ENCODE measurements around the gene PALD1. TPM values are rescaled to one million over a fixed set of nuclear protein-coding genes. Genes with fewer than 3 reads are reported as not detected.
A peak's percentile ranks its signal among the peaks of the same experiment; 100 is the strongest.

PALD1 gene
- total RNA-seq, 4 donors from 2014 or later = 1.4 to 5.2 (median 4.0) TPM

DNA sequence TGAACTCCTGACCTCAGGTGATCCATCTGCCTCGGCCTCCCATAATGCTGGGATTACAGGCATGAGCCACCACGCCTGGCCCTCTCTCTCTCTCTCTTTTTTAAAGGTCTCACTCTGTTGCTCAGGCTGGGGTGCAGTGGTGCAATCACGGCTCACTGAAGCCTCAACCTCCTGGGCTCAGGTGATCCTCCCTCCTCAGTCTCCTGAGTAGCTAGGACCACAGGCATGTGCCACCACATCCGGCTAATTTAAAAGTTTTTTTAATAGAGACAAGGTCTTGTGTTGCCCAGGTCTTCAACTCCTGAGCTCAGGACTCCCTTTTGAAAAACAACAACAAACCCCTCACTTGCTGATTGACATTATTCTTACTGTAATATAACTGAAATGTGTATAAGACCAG, 11.6 kb downstream of the PALD1 start:
- whole genome bisulfite sequencing, 2 donors (ENCODE audit: low coverage in 1 of 2) = 93 to 100% methylated on average over 1 to 4 of the region's 4 CpGs
- no peaks in the 10 kb centered on the region for H3K9me3 ChIP-seq
- in situ Hi-C loops (cut with MboI; ENCODE audit: low pct_ligation_motif_present in 1 of 4, low pct_unique_long_range_greater_than_20kb in 1 of 4, low sequenced_read_pairs in 3 of 4) = no loop called here
- TF ChIP-seq EP300 (IDR thresholded peaks at IDR 0.05; ENCODE audit: low read depth) (no peak), POLR2AphosphoS5 (IDR thresholded peaks at IDR 0.05) (no peak), CTCF (IDR thresholded peaks at IDR 0.05) (no peak), POLR2A (IDR thresholded peaks at IDR 0.05) (no peak)
- H3K27ac ChIP-seq = no peak overlapping the region
- intact Hi-C loops (cut with DNase I; ENCODE audit: low total_unique reads) = no loop called here
- peaks cover 0 to 20% (median 2%) of the 10 kb centered on the region in 4 donors for H3K4me1 ChIP-seq
- no peaks in the 10 kb centered on the region for H3K36me3 ChIP-seq
- no peak for DNase-seq
- H3K4me3 ChIP-seq = no peak overlapping the region
- H3K27me3 ChIP-seq = no peaks in the 10 kb centered on the region

DNA sequence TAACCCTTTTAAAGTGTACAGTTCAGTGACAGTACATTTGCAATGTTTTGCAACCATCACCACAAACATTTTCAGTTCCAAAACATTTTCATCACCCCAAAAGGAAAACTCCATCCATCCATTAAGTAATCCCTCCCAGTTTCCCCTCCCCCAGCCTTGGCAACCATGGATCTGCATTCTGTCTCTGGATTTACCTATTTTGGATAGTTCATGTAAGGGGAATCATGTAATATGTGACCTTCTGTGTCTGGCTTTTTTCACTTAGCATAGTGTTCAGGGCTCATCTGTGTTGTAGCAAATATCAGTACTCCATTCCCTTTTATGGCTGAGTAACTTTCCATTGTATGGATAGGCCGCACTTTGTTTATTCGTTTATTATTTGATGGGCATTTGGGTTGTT, 13.0 kb downstream of the PALD1 start:
- H3K9me3 ChIP-seq = no peaks in the 10 kb centered on the region
- in situ Hi-C loops (cut with MboI; ENCODE audit: low pct_ligation_motif_present in 1 of 4, low pct_unique_long_range_greater_than_20kb in 1 of 4, low sequenced_read_pairs in 3 of 4) (no loop called here), intact Hi-C loops (cut with DNase I; ENCODE audit: low total_unique reads) (no loop called here)
- TF ChIP-seq POLR2AphosphoS5 (IDR thresholded peaks at IDR 0.05) (peak in 1 of 3 donors; percentile 33), EP300 (IDR thresholded peaks at IDR 0.05; ENCODE audit: low read depth) (no peak)
- no peaks in the 10 kb centered on the region for H3K36me3 ChIP-seq
- no peaks in the 10 kb centered on the region for H3K27me3 ChIP-seq
- H3K4me3 ChIP-seq = no peak overlapping the region
- DNase-seq = no peak
- peak overlapping the region in 3 of 4 donors; percentile 1 to 57 (median 48) for H3K27ac ChIP-seq
- peaks cover 0 to 20% (median 2%) of the 10 kb centered on the region in 4 donors for H3K4me1 ChIP-seq
- WGBS, 2 donors (ENCODE audit: low coverage in 1 of 2) = 73 to 96% methylated on average over 2 of the region's 2 CpGs

DNA sequence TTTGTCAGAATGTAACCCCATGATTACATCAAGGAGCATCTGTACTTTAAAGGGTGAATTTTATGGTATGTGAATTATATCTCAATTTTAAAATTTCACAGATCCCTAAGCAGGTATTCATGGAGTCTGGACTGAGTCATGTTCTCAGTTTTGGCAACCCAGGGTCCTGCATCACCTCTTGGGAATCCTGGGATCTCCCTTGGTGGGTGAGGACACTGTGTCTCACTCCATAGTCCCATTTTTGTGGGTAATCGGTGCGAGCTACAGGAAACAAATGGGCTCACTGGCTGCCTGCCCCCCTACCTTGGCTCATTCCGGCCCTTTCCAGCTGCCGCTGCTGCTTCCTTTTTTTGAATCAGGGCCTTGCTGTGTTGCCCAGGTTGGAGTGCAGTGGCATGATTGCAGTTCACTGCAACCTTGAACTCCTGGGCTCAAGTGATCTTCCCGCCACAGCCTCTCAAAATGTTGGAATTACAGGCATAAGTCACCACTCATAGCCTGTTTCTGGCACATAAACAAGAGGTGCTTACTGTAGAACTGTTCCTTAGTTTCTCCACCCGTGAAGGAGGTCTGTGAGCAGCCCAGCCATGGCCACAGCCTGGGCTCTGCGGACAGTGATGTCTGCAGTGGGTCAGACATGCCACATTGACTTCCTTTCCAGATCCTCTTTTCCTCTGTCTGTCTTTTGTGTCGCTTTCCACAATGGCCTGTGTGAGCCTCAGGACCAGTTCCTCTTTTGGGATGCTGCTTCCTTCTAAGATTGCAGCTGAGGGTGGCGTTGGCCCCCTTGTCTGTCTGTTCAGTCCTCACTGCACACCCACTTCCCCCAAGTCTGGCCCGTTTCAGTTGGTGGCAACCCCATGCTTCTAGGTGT, 14.5 kb downstream of the PALD1 start:
- in situ Hi-C loops (cut with MboI; ENCODE audit: low pct_ligation_motif_present in 1 of 4, low pct_unique_long_range_greater_than_20kb in 1 of 4, low sequenced_read_pairs in 3 of 4) (no loop called here), intact Hi-C loops (cut with DNase I; ENCODE audit: low total_unique reads) (no loop called here)
- peak; percentile 24 for DNase-seq
- Histone ChIP-seq H3K27ac (peak overlapping the region; percentile 43 to 59 (median 52)), H3K36me3 (no peaks in the 10 kb centered on the region), H3K4me1 (peaks cover 0 to 20% (median 2%) of the 10 kb centered on the region in 4 donors), H3K27me3 (no peaks in the 10 kb centered on the region), H3K9me3 (no peaks in the 10 kb centered on the region), H3K4me3 (no peak overlapping the region)
- 72 to 92% methylated on average over 2 to 10 of the region's 10 CpGs for WGBS, 2 donors (ENCODE audit: low coverage in 1 of 2)
- TF ChIP-seq POLR2AphosphoS5 (IDR thresholded peaks at IDR 0.05) (no peak), EP300 (IDR thresholded peaks at IDR 0.05; ENCODE audit: low read depth) (no peak), POLR2A (IDR thresholded peaks at IDR 0.05) (no peak), CTCF (IDR thresholded peaks at IDR 0.05) (no peak)

GRCh38 chr10:70493660-70494234, 15.2 kb downstream of the PALD1 start:
- no peak for TF ChIP-seq POLR2AphosphoS5 (IDR thresholded peaks at IDR 0.05)
- TF ChIP-seq CTCF (IDR thresholded peaks at IDR 0.05) = no peak
- TF ChIP-seq POLR2A (IDR thresholded peaks at IDR 0.05) = no peak
- no peak for TF ChIP-seq EP300 (IDR thresholded peaks at IDR 0.05; ENCODE audit: low read depth)
- intact Hi-C loops (cut with DNase I; ENCODE audit: low total_unique reads) = no loop called here
- peak; percentile 73 for DNase-seq
- WGBS, 2 donors (ENCODE audit: low coverage in 1 of 2) = 63 to 75% methylated on average over 4 to 9 of the region's 9 CpGs
- no peaks in the 10 kb centered on the region for H3K9me3 ChIP-seq
- H3K4me1 ChIP-seq = peaks cover 0 to 20% (median 2%) of the 10 kb centered on the region in 4 donors
- H3K36me3 ChIP-seq = no peaks in the 10 kb centered on the region
- H3K27me3 ChIP-seq = no peaks in the 10 kb centered on the region
- peak overlapping the region; percentile 43 to 59 (median 52) for H3K27ac ChIP-seq
- in situ Hi-C loops (cut with MboI; ENCODE audit: low pct_ligation_motif_present in 1 of 4, low pct_unique_long_range_greater_than_20kb in 1 of 4, low sequenced_read_pairs in 3 of 4) = no loop called here
- H3K4me3 ChIP-seq = no peak overlapping the region
